Measurements from ENCODE around the gene GTF2I. TPM values are rescaled to one million over a fixed set of nuclear protein-coding genes. Genes with fewer than 3 reads are reported as not detected.
A peak's percentile ranks its signal among the peaks of the same experiment; 100 is the strongest.
"Not testable (repeated sequence)": the region's sequence is repeated elsewhere in the genome, so short reads cannot be mapped to it uniquely, and the experiment has no call there.

The GTF2I gene
- total and polyA plus RNA-seq, 10 of the 15 experiments (the other 5 are each of a cell fraction or from before 2014, with no cell fraction given) = 6.7 to 172 (median 96.9) TPM

DNA sequence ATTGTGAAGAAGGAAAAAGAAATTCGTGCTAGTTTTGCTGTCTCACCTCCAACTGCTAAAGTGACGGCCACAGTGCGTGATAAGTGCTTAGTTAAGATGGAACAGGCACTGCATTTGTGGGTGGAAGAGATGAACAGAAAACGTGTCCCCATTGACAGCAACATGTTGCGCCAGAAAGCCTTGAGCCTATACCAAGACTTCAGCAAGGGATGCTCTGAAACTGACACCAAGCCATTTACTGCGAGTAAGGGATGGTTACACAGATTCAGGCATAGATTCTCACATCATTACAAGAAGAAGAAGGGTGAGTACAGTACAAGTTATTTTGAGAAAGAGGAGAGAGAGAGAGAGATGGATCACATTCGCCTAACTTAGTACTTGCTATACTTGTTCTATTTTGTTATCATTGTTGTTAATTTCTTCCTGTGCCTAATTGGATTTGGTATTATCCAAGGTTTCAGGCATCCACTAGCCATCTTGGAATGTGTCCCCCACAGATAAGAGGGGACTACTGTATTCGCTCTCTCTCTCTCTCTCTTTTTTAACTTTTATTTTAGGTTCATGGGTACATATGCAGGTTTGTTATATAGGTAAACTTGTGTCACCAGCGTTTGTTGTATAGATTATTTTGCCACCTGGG is 6.9 kb upstream of the GTF2I start:
- H3K36me3 ChIP-seq (ENCODE audit: control insufficient read depth in 2 of 2, insufficient read depth in 2 of 2, low read length in 1 of 2); in situ Hi-C loops (cut with MboI); H2AFZ ChIP-seq (ENCODE audit: control insufficient read depth, low read depth, low read length); H3K79me2 ChIP-seq (ENCODE audit: control insufficient read depth, insufficient read depth, low read length); H3K9me3 ChIP-seq (replicated peaks; ENCODE audit: control insufficient read depth, insufficient read depth, low read length); FAIRE-seq; DNase-seq (ENCODE audit: low read depth, low spot score); H3K27me3 ChIP-seq (replicated peaks in 1 of 2; ENCODE audit: control insufficient read depth in 2 of 2, insufficient read depth in 2 of 2, low read length in 1 of 2); H4K20me1 ChIP-seq (ENCODE audit: control insufficient read depth, insufficient read depth): not testable (repeated sequence)
- ChIA-PET POLR2A (interaction anchor here (0.6 to 1.1 kb wide), 4 partner anchors 8 to 1128 kb away, joined by 3 to 5 read pairs (median 4); partner anchors contain the start of gene BAZ1B), RAD21 (ENCODE audit: unreplicated experiment) (interaction anchor here (1.0 to 1.5 kb wide), 5 partner anchors 8 to 63 kb away, joined by 3 to 5 read pairs (median 4); no protein-coding TSS in a partner anchor), SMC1A (ENCODE audit: uncharacterized antibody, unreplicated experiment) (interaction anchor here (0.7 to 1.1 kb wide), 4 partner anchors 8 to 64 kb away, joined by 3 read pairs; no protein-coding TSS in a partner anchor), CTCF (interaction anchor here (0.5 to 1.1 kb wide), 4 partner anchors 64 to 201 kb away, joined by 3 read pairs; no protein-coding TSS in a partner anchor)
- peak overlapping the region; percentile 29 for H3K27ac ChIP-seq (ENCODE audit: control insufficient read depth, insufficient read depth)
- H3K4me2 ChIP-seq (ENCODE audit: control insufficient read depth, insufficient read depth) = peak overlapping the region; percentile 61
- peak overlapping the region; percentile 41 for H3K9ac ChIP-seq (ENCODE audit: control insufficient read depth, insufficient read depth, low read length)
- 7% methylated on average over 6 of the region's 9 CpGs for WGBS (ENCODE audit: insufficient coverage, insufficient replicate concordance, low lambda C conversion rate, missing lambda C conversion rate)
- TF ChIP-seq BACH1 (IDR thresholded peaks at IDR 0.05; ENCODE audit: borderline replicate concordance) = 0 out of 2 replicates have a peak, but pooled peaks have one; percentile 15
- 0 out of 2 replicates have a peak, but pooled peaks have one; percentile 12 for TF ChIP-seq SMARCA5 (IDR thresholded peaks at IDR 0.05)
- TF ChIP-seq, protein P1, sequence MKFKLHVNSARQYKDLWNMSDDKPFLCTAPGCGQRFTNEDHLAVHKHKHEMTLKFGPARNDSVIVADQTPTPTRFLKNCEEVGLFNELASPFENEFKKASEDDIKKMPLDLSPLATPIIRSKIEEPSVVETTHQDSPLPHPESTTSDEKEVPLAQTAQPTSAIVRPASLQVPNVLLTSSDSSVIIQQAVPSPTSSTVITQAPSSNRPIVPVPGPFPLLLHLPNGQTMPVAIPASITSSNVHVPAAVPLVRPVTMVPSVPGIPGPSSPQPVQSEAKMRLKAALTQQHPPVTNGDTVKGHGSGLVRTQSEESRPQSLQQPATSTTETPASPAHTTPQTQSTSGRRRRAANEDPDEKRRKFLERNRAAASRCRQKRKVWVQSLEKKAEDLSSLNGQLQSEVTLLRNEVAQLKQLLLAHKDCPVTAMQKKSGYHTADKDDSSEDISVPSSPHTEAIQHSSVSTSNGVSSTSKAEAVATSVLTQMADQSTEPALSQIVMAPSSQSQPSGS (IDR thresholded peaks at IDR 0.05; ENCODE audit: low read length) = 0 out of 2 replicates have a peak, but pooled peaks have one; percentile 18
- 0 out of 2 replicates have a peak, but pooled peaks have one; percentile 7 for TF ChIP-seq ZNF24 (IDR thresholded peaks at IDR 0.05)
- 0 out of 2 replicates have a peak, but pooled peaks have one; percentile 3 for TF ChIP-seq ZBED1 (IDR thresholded peaks at IDR 0.05; ENCODE audit: borderline replicate concordance)
- peak; percentile 19; the same call in 1 of the 2 replicates for TF ChIP-seq POLR2A (IDR thresholded peaks at IDR 0.05; ENCODE audit: low read depth, low read length)
- intact Hi-C loops (cut with micrococcal nuclease; ENCODE audit: unreplicated experiment) = loop anchor here (2.0 kb wide), 1 partner anchor 16 kb away; no protein-coding TSS in a partner anchor
- H3K4me3 ChIP-seq = peak overlapping the region; percentile 62
- ATAC-seq = peak; percentile 85
- peaks cover 16% of the 10 kb centered on the region for H3K4me1 ChIP-seq (ENCODE audit: control insufficient read depth, insufficient read depth, low read length)
- BruUV-seq (replicated peaks) = TSS peak; percentile 99
